ENCODE measurements around the gene EXD3.

Gene EXD3

DNA sequence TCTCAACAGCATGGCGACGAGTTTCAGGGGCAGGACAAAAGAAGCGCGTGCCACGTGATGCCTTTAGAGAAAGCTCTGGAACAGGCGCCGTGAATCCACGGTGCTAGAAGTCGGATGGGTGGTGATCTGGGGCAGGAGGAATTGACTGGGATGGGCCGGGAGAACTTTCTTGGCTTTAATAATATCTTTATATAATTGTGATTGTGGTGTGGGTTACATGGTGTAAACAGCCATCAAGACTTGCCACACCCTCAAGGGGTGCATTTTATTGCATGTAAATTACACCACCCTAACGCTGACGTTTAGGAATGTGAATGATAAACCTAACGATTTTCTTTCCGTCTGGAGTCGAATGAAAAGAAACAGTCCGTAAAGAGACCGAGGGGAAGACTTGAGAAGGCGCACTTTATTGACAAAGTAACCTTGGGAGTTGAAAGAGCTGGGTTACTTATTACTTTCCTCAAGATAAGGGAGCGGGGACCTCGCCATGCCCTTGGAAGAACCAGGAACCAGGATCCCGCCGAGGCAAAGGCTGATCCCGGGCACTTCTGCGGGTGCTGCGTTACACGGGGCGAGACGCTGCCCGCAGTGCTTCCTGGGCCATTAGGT, 129.4 kb downstream of the EXD3 start:
- H3K4me3 ChIP-seq (ENCODE audit: low read depth, low read length), result no peak overlapping the region
- no peak for DNase-seq (ENCODE audit: low read depth)

DNA sequence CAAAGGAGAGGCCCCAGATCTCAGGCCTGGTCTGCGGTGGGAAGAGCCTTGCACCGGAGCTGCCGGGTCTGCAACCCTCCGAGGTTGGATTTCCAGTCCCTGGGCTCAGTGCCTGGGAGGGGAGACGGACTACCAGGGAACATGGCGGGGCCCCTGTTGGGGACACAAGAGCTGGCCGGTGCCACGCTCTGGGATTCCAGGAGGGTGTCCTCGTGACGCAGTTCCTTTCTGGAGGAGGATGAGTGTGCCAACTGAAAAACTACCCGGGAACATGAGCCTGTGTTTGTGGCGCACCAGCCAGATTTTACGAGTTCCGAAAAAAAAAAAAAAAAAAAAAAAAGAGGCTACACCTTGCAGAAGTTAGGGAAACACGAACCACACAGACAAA, 129.9 kb downstream of the EXD3 start:
- H3K4me3 ChIP-seq (ENCODE audit: low read depth, low read length), result no peak overlapping the region
- no peak for DNase-seq (ENCODE audit: low read depth)

DNA sequence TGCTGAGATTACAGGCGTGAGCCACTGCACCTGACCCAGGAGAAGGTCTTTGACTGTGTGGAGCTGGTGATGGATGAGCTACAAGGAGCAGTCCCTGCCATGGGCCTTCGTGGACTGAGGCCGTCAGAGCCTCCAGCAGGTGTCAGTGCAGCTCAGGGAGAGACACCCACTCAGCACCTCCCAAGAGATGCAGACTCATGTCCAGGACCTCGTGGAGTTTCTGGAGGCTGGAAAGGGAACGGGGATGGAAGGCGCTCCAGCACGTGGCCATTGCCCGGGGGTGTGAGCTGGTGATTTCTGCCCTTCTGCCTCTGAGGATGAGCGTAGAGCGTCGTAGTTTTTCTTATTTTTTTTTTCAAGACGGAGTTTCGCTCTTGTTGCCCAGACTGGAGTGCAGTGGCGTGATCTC, 136.0 kb downstream of the EXD3 start:
- no peak for DNase-seq (ENCODE audit: low read depth)
- no peak overlapping the region for H3K4me3 ChIP-seq (ENCODE audit: low read depth, low read length)

DNA sequence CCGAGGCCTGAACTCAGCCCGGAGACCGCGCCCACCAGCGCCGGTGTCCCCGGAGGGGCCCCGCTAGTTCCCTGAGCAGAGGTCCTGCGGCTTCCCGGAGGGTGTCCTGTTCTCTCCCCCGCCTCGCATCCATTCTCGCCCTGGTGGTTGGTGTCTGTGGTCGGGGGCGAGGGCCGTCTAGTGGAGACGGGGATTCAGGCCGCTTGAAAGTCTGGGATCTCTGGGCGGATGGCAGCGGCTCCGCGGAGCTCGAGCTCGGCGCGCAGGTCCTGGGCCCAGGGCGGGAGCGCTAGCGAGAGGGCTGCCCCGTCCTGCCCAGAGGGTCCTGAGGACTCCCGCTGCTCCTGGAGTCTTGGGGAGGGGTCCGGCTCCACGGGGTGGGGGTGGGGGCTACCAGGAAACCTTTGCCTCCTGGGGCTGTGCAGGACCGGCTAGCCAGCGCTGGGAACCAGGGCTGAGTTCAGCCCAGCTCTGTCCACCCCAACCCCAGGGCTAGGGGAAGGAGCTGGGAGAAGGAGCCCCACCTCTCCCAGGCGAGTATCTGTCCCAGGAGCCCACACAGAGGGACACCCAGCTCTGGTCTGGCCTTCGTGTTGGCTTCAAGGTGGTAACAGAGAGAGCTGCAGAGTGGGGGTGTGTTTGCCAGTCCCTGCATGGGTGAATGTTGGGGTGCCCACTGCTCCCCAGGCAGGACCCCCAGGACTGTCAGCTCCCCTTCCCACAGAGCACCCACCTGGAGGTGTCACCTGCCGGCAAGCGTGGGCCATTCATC, 141.4 kb downstream of the EXD3 start:
- DNase-seq (ENCODE audit: low read depth), result no peak
- no peak overlapping the region for H3K4me3 ChIP-seq (ENCODE audit: low read depth, low read length)

DNA sequence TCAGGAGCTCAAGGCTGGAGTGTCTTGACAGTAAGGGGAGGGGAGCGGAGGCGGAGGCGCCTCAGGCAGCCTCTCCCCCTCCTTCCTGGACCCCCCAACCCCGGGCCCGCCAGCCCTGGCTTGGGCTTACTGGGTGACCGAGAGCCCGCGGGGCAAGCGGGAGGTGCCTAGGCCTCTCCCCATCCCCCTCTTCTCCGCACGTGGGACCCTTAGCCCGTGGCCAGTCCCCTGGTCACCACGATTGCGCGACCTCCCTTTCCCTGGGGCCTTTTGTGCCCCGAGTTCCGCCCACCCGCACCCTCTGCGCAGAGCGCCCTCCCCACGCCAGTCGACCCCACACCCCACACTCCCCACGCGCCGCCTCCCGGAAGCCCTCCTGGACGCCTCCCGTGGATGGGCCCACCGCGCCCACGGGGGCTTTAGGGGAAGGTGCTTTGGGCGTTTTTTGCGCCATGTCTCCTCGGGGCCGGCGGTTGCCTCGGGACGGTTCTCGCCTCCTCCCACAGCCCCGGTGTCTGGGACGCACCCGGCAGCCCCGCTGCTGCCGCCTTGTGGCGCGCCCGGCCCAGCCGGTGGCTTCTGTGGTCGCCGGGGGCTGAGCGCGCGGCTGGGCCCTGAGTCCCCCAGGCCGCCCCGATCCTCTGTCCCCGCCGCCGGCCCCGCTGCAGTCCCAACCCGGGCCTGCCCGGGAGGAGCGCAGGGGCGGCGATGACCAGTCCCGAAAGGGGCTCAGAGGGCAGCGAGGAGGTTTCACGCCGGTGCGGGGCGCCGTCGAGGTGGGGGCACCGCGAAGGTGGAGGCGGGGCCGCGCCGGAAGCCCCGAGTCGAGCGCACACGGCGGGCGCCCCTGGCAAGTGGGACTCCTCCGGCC, 142.3 kb downstream of the EXD3 start:
- H3K4me3 ChIP-seq (ENCODE audit: low read depth, low read length), result peak overlapping the region; percentile 13
- DNase-seq (ENCODE audit: low read depth), result no peak

DNA sequence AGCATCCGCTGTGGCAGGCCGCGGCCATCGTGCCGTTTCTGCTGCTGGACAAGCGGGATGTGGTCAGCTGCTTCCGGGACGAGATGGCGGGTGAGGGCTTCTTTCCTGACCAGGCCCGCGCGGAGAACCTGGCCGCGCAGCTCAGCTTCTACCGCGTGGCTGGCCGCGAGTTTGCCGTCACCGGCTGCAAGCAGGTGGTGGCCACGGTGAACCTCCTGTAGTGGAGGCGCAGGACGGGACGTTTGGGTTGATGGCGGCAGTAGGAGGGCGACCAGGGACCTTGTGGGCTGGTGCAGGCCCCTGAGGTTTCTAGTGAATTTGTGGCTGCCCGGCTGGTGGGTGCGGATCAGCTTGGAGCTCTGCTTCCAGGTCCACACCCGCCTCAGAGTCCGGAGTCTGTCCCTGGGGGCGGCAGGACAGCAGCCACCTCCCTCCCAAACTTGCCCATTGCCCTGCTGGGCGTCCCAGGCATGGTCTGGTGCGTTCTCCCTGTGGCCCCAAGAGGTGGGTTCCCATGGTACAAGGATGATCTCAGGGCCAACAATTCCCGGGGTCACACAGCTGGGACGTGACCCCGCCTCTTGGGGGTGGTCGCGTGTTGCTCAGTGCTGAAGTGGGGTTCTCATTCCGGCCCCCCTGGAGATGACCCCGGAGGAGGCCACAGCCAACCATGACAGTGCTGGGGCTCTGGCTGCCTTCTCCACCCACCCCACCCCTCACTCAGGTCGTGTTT, 143.1 kb downstream of the EXD3 start:
- no peak overlapping the region for H3K4me3 ChIP-seq (ENCODE audit: low read depth, low read length)
- no peak for DNase-seq (ENCODE audit: low read depth)

DNA sequence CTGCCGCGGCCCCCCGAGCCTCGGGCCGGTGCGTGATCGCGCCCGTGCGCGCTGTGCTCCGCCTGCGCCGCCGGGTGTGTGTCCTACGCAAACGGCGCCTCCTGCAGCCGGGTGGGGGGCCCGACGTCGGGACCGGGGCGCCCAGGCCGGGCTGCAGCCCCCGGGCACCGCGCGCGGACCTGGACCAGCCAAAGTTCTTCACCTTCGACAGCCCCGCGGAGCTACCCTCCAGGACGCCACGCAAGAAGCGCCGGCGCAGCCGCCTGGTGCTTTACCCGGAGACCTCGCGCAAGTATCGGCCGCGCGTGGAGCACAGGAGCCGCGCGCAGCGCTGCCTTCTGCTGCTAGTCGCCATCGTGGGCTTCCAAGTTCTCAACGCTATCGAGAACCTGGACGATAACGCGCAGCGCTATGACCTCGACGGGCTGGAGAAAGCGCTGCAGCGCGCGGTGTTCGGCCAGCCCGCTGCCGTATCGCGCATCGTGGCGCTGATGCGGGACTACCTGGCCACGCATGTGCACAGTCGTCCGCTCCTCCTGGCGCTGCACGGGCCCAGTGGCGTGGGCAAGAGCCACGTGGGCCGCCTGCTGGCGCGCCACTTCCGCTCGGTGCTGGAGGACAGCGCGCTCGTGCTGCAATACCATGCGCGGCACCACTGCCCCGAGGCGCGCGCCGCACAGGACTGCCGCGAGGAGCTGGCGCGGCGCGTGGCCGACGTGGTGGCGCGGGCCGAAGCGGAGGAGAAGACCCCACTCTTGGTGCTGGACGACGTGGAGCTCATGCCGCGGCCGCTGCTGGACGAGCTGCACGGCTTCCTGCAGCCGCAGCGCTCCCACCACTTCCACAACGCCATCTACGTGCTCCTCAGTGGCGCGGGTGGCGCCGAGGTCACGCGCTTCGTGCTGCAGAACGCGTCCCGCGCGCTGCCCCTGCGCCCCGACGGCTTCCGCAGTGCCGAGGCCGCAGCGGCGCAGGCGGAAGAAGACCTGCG, 143.9 kb downstream of the EXD3 start:
- peak overlapping the region; percentile 46 for H3K4me3 ChIP-seq (ENCODE audit: low read depth, low read length)
- DNase-seq (ENCODE audit: low read depth), result no peak

DNA sequence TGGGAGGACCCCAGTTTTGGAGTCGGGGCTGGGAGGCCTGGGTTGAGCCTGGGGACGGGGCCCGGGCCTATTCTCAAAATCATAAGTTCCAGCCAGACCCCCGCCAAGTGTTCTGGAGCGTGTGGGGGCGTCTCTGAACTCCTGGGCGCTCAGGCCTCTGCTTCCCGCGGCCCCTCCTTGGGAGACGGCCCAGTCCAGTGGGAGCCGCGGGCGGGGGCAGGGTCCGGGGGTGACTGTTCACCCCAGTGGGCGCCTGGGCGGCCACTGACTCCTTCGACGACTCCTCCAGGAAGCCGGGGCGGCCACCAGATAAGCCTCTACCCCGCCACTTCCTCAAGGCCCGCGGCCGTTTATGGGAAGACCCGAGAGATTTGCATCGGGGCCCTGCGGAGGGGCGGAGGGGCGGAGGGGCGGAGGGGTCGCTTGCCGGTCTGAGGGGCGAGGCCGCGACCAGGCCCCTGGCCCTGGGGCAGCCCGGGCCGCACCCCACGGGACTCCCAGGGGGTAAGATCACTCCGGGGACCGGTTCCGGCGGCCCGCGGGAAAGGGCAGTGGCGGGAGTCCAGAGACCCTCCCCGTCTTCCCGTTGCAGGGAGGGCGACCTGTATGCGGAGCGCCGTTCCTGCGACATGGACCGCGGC, 144.8 kb downstream of the EXD3 start:
- H3K4me3 ChIP-seq (ENCODE audit: low read depth, low read length), result peak overlapping the region; percentile 46
- DNase-seq (ENCODE audit: low read depth), result no peak

DNA sequence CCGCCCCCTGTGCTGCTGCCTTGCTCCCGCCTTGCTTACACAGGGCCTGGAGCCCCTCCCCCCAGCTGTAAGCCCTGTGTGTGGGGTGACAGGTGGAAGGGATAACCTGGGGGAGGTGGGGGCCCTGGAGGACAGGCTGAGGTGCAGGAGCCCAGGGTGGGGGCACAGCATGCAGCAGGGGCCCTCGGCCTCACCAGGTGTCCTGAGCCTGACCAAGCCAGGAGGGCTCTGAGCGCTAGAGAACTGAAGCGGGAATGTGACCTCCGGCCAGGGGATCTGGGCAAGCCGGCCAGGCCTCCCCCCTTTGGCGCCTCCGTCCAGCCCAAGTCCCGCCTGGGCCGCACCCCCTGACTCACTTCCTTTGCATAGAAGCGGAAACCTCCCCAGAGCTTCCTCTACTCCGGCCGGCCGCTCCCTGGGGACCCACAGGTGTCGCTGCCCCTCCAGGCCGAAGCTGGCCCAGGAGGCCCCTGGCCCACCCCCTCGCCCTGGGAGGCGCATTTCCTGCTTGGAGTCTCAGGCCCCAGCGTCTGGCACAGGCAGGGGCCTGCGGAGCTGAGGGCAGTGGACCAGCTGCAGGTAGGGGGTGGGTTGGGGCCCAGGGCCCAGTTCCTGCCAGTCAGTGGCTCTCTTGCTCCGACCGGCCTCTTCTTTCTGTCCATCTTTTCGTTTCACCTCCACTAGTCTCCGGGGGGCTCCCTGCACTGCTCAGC, 145.5 kb downstream of the EXD3 start, which contains the start of gene TOR4A:
TSS of gene TOR4A (plus strand) at position 398 of the 713 bp plus-strand sequence. CDS start 964 bp downstream, outside the sequence.
- DNase-seq (ENCODE audit: low read depth), result no peak
- peak within 1 kb of the TSS; percentile 46 for H3K4me3 ChIP-seq (ENCODE audit: low read depth, low read length)

DNA sequence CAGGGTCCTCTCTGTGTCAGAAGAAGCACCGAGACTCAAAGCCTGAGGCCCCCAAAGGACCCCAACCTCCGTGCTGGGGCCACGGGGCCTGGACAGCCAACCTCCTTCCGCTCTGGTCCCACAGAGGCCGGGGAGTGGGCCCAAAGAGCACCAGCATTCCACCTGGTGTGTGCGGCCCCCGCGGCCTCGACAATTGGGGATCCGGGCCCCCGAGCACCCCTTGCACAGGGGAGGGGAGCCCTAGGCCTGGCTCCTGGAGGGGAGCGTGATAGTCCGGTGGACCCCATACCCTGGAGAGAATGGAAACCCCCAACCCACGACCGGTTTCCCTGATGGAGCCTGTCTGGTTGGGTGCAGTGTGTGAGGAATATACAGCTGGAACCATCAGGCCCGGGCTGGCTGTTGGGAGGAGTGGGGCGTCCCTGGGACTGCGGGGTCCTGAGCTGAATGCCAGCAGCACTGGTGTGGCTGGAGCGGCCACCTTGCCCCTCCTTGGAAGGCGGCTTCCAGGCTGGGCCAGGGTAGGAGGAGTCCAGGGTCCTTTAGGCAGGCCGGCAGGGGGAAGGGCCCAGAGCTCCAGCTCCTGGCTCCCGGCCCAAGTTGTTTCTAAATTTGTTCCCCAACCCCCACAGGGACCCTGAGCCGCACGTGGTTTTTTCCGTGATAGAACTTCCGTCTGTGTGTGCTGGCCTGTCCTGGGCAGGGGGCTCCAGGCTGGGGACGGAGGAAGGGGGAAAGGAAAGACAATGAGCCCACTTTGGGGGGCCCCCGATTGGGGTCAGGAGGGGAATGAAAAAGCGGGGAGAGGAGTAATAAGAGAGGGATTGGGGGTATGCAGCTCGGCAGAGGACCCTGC, 146.3 kb downstream of the EXD3 start:
- DNase-seq (ENCODE audit: low read depth), result no peak

DNA sequence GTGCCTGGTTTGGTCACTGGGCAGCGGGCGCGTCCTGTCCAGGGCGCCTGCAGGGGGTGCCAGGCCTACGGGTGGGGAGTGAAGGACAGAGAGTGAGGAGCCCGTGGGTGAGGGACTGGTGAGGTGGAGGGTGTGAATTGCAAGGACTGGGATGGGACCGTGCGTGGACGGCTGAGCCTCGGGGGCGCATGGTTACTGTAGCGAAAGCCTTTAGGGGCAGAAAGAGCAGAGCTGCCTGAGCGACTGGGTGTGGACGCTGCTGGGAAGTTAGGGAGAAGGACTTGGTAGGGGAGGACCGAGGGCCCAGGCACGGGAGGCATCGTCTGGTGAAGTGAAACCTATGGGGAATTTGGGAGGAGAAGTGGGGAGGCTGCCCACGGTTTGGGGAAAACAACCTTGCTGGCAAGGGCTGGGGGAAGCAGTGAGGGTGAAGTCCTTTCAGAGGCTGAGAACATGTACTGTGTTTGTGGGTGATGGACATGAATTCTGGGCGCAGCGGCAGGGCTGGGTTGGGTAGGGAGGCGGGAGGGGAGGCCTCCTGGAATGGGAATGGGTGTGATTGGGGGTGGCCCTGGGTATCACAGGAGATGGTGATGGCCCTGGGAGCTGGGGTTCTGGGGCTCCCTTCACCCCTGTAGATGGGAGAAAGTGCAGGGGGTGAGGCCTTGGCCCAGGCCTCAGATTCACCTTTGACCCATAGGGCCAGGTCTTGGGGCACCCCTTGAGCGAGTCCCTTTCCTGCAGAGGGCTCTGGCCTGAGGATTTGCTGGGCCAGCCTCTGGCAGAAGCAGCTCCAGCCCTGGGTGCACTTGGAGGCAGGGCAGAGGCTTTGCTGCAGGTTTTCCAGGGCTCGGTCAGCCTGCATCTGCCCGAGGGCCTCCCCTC, 147.1 kb downstream of the EXD3 start:
- no peak overlapping the region for H3K4me3 ChIP-seq (ENCODE audit: low read depth, low read length)
- DNase-seq (ENCODE audit: low read depth), result no peak

More for the DNA sequence above, 146.3 kb downstream of the EXD3 start:
- H3K4me3 ChIP-seq (ENCODE audit: low read depth, low read length), result peak overlapping the region; percentile 46

DNA sequence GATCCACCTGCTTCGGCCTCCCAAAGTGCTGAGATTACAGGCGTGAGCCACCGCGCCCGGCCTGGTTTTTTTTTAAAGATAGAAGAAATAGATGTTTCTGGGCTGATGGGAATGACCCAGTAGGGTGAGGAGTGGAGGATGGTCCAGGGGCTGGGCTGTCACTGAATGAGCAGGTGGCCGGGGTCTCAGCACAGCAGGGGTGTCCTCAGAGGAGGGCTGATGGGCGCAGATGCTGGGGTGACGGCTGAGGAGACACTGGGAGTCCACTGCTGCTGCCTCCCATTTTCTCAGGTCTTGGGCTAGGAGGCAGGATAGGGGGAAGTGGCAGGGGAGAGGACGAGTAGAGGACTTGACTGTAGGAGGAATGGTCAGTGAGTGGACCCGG, 147.8 kb downstream of the EXD3 start:
- DNase-seq (ENCODE audit: low read depth), result no peak
- no peak overlapping the region for H3K4me3 ChIP-seq (ENCODE audit: low read depth, low read length)

DNA sequence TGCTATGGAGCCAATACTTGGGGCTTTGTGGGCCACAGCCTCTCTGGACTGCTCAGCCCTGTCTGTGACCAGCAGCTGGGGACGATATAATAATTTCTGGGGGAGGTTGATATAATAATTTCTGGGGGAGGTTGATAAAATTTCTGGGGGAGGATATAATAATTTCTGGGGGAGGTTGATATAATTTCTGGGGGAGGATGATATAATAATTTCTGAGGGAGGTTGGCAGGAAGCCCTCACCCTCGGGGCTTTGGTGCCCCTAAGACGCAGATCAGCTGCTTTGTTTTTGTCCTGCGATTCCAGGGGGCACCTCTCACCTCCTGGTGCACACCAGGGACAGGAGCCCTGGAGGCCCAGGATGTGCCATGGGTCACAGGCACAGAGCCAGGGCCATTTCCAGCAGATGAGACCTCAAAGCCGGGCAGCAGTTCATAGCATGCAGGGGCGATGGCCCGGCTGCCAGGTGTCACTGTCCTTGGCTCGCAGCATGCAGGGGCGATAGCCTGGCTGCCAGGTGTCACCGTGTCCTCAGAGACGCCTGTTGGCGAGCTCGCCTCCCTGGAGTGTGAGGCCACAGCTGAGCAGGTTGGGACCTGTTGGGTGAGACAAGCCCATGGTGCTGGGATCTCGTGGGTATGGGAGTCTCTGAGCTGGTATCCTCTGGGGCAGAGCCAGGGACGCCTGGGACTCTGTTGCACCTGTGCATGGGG, 149.2 kb downstream of the EXD3 start:
- no peak overlapping the region for H3K4me3 ChIP-seq (ENCODE audit: low read depth, low read length)

DNA sequence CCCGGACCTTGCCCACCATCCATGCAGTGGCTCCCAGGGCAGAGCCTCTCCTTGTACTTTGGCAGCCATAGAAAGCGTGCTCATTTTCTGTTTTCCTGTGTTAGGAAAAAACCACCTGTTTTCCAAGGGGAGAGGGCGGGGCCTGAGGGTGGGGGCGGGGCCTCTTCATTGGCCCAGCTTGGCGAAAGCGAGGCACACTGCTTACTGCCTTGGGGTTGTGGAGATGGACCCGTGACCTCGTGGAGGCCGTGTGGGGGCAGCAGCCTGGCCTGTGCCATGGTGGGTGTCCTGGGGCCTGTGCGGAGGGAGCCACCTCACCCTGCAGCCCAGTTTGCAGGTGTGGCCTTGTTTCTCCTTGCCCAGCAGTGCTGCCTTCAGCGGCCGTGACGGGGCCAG, 149.9 kb downstream of the EXD3 start:
- no peak for DNase-seq (ENCODE audit: low read depth)
- no peak overlapping the region for H3K4me3 ChIP-seq (ENCODE audit: low read depth, low read length)

More for the DNA sequence above, 149.2 kb downstream of the EXD3 start:
- no peak for DNase-seq (ENCODE audit: low read depth)

All from skeletal muscle cell (primary cell).